Neural cell (in vitro differentiated cells): ENCODE results near the gene MYO1F. TPM values are rescaled to one million over a fixed set of nuclear protein-coding genes. Genes with fewer than 3 reads are reported as not detected.

Source experiments
- H2AFZ ChIP-seq: fragments of 200-600, 300-800 bp; sonication (generic), shearing (Covaris generic); 2 replicates; pipeline ENCODE4 v1.6.0; 2014; ENCODE audit warnings: low read depth, mild to moderate bottlenecking, antibody characterized with exemption, low read length, moderate library complexity
- H3F3A ChIP-seq: fragments of 200-600 bp; shearing (Covaris generic); 2 replicates; pipeline ENCODE4 v1.6.1; 2016; ENCODE audit warnings: mild to moderate bottlenecking, moderate library complexity, mixed read lengths, antibody characterized with exemption, low read length; ENCODE audit not compliant: insufficient read depth, poor library complexity, severe bottlenecking
- H3K27ac ChIP-seq: fragments of 200-600, 300-800 bp; sonication (generic), shearing (Covaris generic); 2 replicates; pipeline ENCODE4 v1.5.1; 2014; ENCODE audit warnings: mild to moderate bottlenecking, low read length, moderate library complexity
- H3K27me3 ChIP-seq: fragments of 300-800, 200-600 bp; sonication (generic), shearing (Covaris generic); 2 replicates; pipeline ENCODE4 v1.6.0; 2014; ENCODE audit warnings: mild to moderate bottlenecking, low read depth, low read length, moderate library complexity; ENCODE audit not compliant: insufficient read depth
- H3K36me3 ChIP-seq: fragments of 300-800, 200-600 bp; sonication (generic), shearing (Covaris generic); 2 replicates; pipeline ENCODE4 v1.5.1; 2014; ENCODE audit warnings: mild to moderate bottlenecking, antibody characterized with exemption, low read length, moderate library complexity; ENCODE audit not compliant: insufficient read depth
- H3K4me2 ChIP-seq: fragments of 300-800, 200-600 bp; sonication (generic), shearing (Covaris generic); 2 replicates; pipeline ENCODE4 v1.6.0; 2014; ENCODE audit warnings: mild to moderate bottlenecking, low read length
- H3K4me3 ChIP-seq: fragments of 300-800, 200-600 bp; sonication (generic), shearing (Covaris generic); 2 replicates; pipeline ENCODE4 v1.5.1; 2014; ENCODE audit warnings: mild to moderate bottlenecking, low read length, moderate library complexity
- H3K79me2 ChIP-seq: fragments of 200-600 bp; shearing (Covaris generic); replicated peaks from 2 replicates; pipeline ENCODE4 v1.6.0; 2014; ENCODE audit warnings: mild to moderate bottlenecking, low read length, moderate library complexity; ENCODE audit not compliant: insufficient read depth
- H3K9ac ChIP-seq: fragments of 300-800, 200-600 bp; sonication (generic), shearing (Covaris generic); 2 replicates; pipeline ENCODE4 v1.6.1; 2016; ENCODE audit warnings: mild to moderate bottlenecking, low read length, mixed read lengths
- H3K9me2 ChIP-seq: fragments of 200-600 bp; shearing (Covaris generic); 2 replicates; pipeline ENCODE4 v1.6.1; 2016; ENCODE audit warnings: mild to moderate bottlenecking, low read length, mixed read lengths; ENCODE audit not compliant: insufficient read depth
- H3K9me3 ChIP-seq: fragments of 200-600, 300-800 bp; sonication (generic), shearing (Covaris generic); 2 replicates; pipeline ENCODE4 v1.6.1; 2016; ENCODE audit warnings: mild to moderate bottlenecking, mixed run types, low read length, moderate library complexity, mixed read lengths
- H4K20me1 ChIP-seq: fragments of 200-600 bp; shearing (Covaris generic); 2 replicates; pipeline ENCODE4 v1.6.1; 2016; ENCODE audit warnings: mild to moderate bottlenecking, mixed run types; ENCODE audit not compliant: insufficient read depth
- CTCF ChIP-seq: fragments of 450-650 bp; IDR thresholded peaks from 2 replicates; pipeline ENCODE4 v1.5.1; 2014; ENCODE audit warnings: antibody characterized with exemption, mild to moderate bottlenecking, moderate library complexity; ENCODE audit not compliant: poor library complexity, severe bottlenecking
- EP300 ChIP-seq: fragments of 450-650 bp; conservative IDR thresholded peaks from 2 replicates; pipeline ENCODE4 v1.6.1; 2014; ENCODE audit warnings: antibody characterized with exemption, mild to moderate bottlenecking, moderate library complexity; ENCODE audit not compliant: poor library complexity, severe bottlenecking
- EZH2 ChIP-seq: fragments of 200-600, 300-800 bp; shearing (Covaris generic), sonication (generic); IDR thresholded peaks from 2 replicates; pipeline ENCODE4 v1.6.1; 2014; ENCODE audit warnings: antibody characterized with exemption, low read length, borderline replicate concordance, mild to moderate bottlenecking; ENCODE audit not compliant: insufficient read depth, poor library complexity, severe bottlenecking
- MXI1 ChIP-seq: fragments of 450-650 bp; conservative IDR thresholded peaks from 2 replicates; pipeline ENCODE4 v1.6.1; 2014; ENCODE audit warnings: antibody characterized with exemption, mild to moderate bottlenecking; ENCODE audit not compliant: poor library complexity, severe bottlenecking
- POLR2AphosphoS5 ChIP-seq: IDR thresholded peaks from 2 replicates; pipeline ENCODE4 v1.6.1; 2012
- RAD21 ChIP-seq: fragments of 450-650 bp; conservative IDR thresholded peaks from 2 replicates; pipeline ENCODE4 v1.6.1; 2014; ENCODE audit warnings: antibody characterized with exemption, mild to moderate bottlenecking, moderate library complexity
- REST ChIP-seq: IDR thresholded peaks from 2 replicates; pipeline ENCODE4 v1.6.1; 2012; ENCODE audit warnings: borderline replicate concordance
- SMC3 ChIP-seq: fragments of 450-650 bp; conservative IDR thresholded peaks from 2 replicates; pipeline ENCODE4 v1.6.1; 2014; ENCODE audit warnings: antibody characterized with exemption, mild to moderate bottlenecking, moderate library complexity; ENCODE audit not compliant: poor library complexity
- TAF1 ChIP-seq: IDR thresholded peaks from 2 replicates; pipeline ENCODE4 v1.6.1; 2012; ENCODE audit warnings: low read depth
- polyA plus RNA-seq: library from polyadenylated mRNA; depleted of rRNA; stranded (reverse); fragments of >200 nt; gene quantifications from 2 replicates; pipeline ENCODE4 v1.2.3, GENCODE V29; 2014

MYO1F gene
- polyA plus RNA-seq, 1 donor from 2014 or later: 0.40 TPM

- Histone ChIP-seq H2AFZ (no peak overlapping the region), H3K4me3 (no peak overlapping the region), H4K20me1 (no peaks in the 10 kb centered on the region), H3K36me3 (no peaks in the 10 kb centered on the region), H3K9me3 (no peaks in the 10 kb centered on the region), H3K9me2 (no peaks in the 10 kb centered on the region), H3K4me2 (no peak overlapping the region), H3K27ac (no peak overlapping the region), H3K79me2 (peaks cover 9% of the 10 kb centered on the region), H3F3A (no peaks in the 10 kb centered on the region), H3K9ac (no peak overlapping the region), H3K27me3 (no peaks in the 10 kb centered on the region)
- TF ChIP-seq RAD21: no peak
- TF ChIP-seq MXI1: no peak
- no peak for TF ChIP-seq SMC3
- no peak for TF ChIP-seq CTCF
- TF ChIP-seq REST: no peak
- TF ChIP-seq POLR2AphosphoS5: no peak
These were observed 34.2 kb upstream of the MYO1F start for GRCh38 chr19:8611391-8611876.

- H3K4me3 ChIP-seq: peak overlapping the region; percentile 67
- no peak overlapping the region for H3K4me2 ChIP-seq
These were observed 33.7 kb upstream of the MYO1F start for GRCh38 chr19:8610936-8611300.

More at GRCh38 chr19:8610936-8611300, 33.7 kb upstream of the MYO1F start:
- Histone ChIP-seq H3K9ac (peak overlapping the region; percentile 84), H3K27ac (peak overlapping the region; percentile 31), H3K36me3 (no peaks in the 10 kb centered on the region), H3F3A (no peaks in the 10 kb centered on the region), H4K20me1 (no peaks in the 10 kb centered on the region), H3K27me3 (no peaks in the 10 kb centered on the region), H2AFZ (no peak overlapping the region), H3K9me2 (no peaks in the 10 kb centered on the region), H3K79me2 (peaks cover 9% of the 10 kb centered on the region), H3K9me3 (peaks cover under 1% of the 10 kb centered on the region)
- TF ChIP-seq SMC3 (no peak), POLR2AphosphoS5 (no peak), EP300 (no peak), RAD21 (no peak), MXI1 (no peak), TAF1 (no peak), EZH2 (no peak), REST (no peak), CTCF (no peak)
